Activated T-cell treated with anti-CD3 and anti-CD28 coated beads, Interleukin-2, amount 50 U/mL, for 24 hours (primary cell): ENCODE data around the gene TEKT3.

Experiments used
- DNase-seq: peaks from one replicate; pipeline ENCODE4 v3.0.0-alpha.2; 2020
- H3K27ac Mint-ChIP-seq: 2 replicates; pipeline ENCODE4 v1.8.0; 2020; ENCODE audit warnings: mild to moderate bottlenecking, mixed read lengths
- H3K27me3 Mint-ChIP-seq: 2 replicates; pipeline ENCODE4 v1.8.0; 2020; ENCODE audit warnings: mixed read lengths
- H3K36me3 Mint-ChIP-seq: 2 replicates; pipeline ENCODE4 v1.8.0; 2020; ENCODE audit warnings: low read depth, mixed read lengths
- H3K4me1 Mint-ChIP-seq: 2 replicates; pipeline ENCODE4 v1.8.0; 2020; ENCODE audit warnings: low read depth, mixed read lengths
- H3K4me3 Mint-ChIP-seq: 2 replicates; pipeline ENCODE4 v1.8.0; 2020; ENCODE audit warnings: mild to moderate bottlenecking, moderate library complexity, mixed read lengths
- H3K9me3 Mint-ChIP-seq: 2 replicates; pipeline ENCODE4 v1.8.0; 2020; ENCODE audit warnings: mixed read lengths

TEKT3 gene

GRCh38 chr17:15270628-15271381 is 70.6 kb downstream of the TEKT3 start:
- H3K4me3 Mint-ChIP-seq: no peak overlapping the region
- H3K27ac Mint-ChIP-seq: no peak overlapping the region
- DNase-seq: no peak
- H3K36me3 Mint-ChIP-seq: no peaks in the 10 kb centered on the region
- H3K4me1 Mint-ChIP-seq: peaks cover 5% of the 10 kb centered on the region
- H3K27me3 Mint-ChIP-seq: peaks cover 44% of the 10 kb centered on the region
- H3K9me3 Mint-ChIP-seq: peaks cover 2% of the 10 kb centered on the region

GRCh38 chr17:15269780-15270089 is 71.7 kb downstream of the TEKT3 start:
- DNase-seq: no peak
- Mint-ChIP-seq H3K9me3 (peaks cover 2% of the 10 kb centered on the region), H3K27me3 (peaks cover 54% of the 10 kb centered on the region), H3K4me3 (no peak overlapping the region), H3K36me3 (no peaks in the 10 kb centered on the region), H3K27ac (no peak overlapping the region), H3K4me1 (peaks cover 5% of the 10 kb centered on the region)

DNA sequence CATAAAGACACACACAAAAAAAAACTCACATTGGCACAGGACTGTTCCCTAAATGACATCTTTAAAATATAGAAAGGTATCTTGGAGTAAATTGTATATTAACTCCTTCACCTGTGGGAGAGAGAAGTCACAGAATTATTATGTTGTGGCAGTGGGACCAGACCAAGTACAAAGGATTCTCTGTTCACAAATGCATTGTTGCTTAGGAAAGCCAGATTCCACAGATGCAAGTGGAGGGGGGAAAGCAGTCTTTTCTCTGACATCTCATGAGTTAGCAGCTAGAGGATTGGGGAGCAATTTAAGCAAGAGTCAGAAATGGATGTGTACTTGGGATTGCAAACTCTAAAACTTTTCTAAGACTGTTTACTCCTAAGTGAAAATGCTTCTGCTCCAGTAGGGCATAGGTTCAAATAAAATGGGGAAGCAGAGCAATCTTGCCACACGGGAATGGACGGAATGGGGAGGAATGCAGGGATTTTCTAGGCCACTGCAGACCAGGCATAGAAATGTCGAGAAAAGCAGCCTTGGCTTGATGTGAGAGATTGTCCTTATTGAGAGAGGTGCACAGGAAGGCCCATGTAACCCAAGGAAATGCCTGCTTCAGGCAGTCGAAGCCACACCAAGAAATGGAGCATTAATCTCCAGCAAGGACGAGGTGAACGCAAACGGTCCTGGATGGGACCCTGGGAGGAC is 72.2 kb downstream of the TEKT3 start:
- Mint-ChIP-seq H3K9me3 (peaks cover 2% of the 10 kb centered on the region), H3K4me3 (no peak overlapping the region), H3K36me3 (no peaks in the 10 kb centered on the region), H3K27ac (no peak overlapping the region), H3K4me1 (peaks cover 5% of the 10 kb centered on the region), H3K27me3 (peaks cover 59% of the 10 kb centered on the region)
- no peak for DNase-seq

DNA sequence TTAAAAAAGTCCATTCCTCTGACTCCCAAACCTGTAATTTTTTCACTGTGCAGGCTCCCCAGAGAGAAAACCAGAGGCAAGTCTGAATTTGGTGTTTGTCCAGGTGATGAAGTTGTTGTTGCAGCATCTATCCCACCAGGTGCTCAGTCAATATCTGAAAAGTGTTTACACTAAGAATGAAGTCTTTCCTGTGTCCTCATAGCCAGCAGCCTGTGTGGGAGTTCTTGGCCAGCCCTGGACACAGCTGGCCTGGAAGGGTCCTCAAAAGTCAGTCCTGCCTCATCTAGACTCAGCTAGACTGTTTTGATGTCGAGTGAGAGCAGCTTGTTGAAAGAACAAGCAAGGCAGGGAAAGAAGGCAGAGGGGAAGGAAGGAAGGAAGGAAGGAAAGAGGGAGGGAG is 72.9 kb downstream of the TEKT3 start:
- no peak overlapping the region for H3K27ac Mint-ChIP-seq

DNA sequence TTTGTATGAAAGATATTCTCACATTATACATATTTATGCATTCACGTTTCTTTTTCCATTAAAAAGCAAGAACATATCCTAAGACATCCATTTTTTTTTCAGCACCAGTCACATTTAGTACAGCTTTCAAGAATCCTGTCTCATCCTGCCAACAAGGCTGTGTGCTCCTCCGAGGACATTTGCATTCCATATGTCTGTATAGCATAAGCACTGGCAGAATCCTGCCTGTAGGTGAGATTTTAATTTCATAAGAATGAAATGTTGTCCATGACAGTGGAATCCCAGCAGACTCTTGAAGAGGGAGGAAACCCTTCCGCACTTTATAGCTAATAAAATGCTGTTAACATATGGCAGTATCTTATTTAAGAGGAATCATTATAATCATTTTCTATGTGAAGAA is 73.4 kb downstream of the TEKT3 start:
- H3K4me1 Mint-ChIP-seq: peaks cover 5% of the 10 kb centered on the region
- DNase-seq: no peak
- no peaks in the 10 kb centered on the region for H3K36me3 Mint-ChIP-seq
- H3K27ac Mint-ChIP-seq: no peak overlapping the region
- H3K9me3 Mint-ChIP-seq: no peaks in the 10 kb centered on the region
- H3K27me3 Mint-ChIP-seq: peaks cover 67% of the 10 kb centered on the region
- no peak overlapping the region for H3K4me3 Mint-ChIP-seq

More for the DNA sequence above, 72.9 kb downstream of the TEKT3 start:
- H3K27me3 Mint-ChIP-seq: peaks cover 62% of the 10 kb centered on the region
- H3K36me3 Mint-ChIP-seq: no peaks in the 10 kb centered on the region
- no peaks in the 10 kb centered on the region for H3K9me3 Mint-ChIP-seq
- peaks cover 5% of the 10 kb centered on the region for H3K4me1 Mint-ChIP-seq
- H3K4me3 Mint-ChIP-seq: no peak overlapping the region
- DNase-seq: no peak

DNA sequence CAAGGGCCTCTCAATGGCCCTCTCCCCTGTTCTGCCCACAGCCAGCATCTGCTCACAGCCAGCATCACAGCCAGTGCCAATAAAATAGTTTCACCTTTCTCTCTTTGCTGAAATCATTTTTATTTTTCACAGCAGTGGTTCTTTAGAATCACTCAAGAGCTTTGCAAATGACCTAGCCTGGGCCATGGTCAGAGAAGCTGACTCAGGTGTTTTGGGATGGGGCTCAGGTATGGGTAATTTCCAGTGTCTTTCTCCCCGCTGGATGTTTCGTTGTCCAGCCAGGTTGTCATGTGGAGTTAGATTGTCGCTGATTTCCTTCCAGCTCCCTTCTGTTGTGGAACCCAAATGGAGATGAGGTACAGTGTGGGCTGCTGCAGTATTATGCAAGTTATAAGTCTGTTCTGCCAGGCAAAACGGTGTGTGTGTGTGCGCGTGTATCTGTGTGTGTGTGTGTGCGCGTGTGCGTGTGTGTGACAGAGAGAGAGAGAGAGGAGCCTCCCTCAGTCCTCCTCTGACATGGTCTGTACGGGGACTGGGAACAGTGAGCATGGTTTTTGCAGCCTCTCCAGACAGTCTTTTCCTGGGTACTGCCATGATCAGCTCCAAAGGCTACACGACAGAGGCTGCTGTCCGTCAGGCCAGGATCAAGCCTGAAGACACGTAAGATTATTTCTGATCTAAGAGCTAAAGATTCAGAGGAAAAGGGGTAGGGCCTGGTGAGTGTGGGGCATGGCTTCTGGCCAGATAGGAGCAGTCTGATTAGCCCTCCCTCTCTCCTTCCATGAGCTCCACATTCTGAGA is 74.9 kb downstream of the TEKT3 start:
- Mint-ChIP-seq H3K27ac (no peak overlapping the region), H3K4me3 (no peak overlapping the region), H3K36me3 (no peaks in the 10 kb centered on the region), H3K9me3 (no peaks in the 10 kb centered on the region), H3K4me1 (peaks cover 10% of the 10 kb centered on the region), H3K27me3 (peaks cover 77% of the 10 kb centered on the region)
- DNase-seq: no peak

- DNase-seq: no peak
- Mint-ChIP-seq H3K27me3 (peaks cover 91% of the 10 kb centered on the region), H3K36me3 (no peaks in the 10 kb centered on the region), H3K4me3 (no peak within 1 kb of the TSS), H3K4me1 (peaks cover 17% of the 10 kb centered on the region), H3K9me3 (no peaks in the 10 kb centered on the region), H3K27ac (no peak within 1 kb of the TSS)
Observed at GRCh38 chr17:15265131-15265530, 76.3 kb downstream of the TEKT3 start, which contains the start of gene PMP22. PMP22 (minus strand) TSS chr17:15265326; CDS start chr17:15260727, 4,599 bp downstream.

- DNase-seq: no peak
- H3K4me3 Mint-ChIP-seq: no peak overlapping the region
- no peaks in the 10 kb centered on the region for H3K9me3 Mint-ChIP-seq
- no peaks in the 10 kb centered on the region for H3K36me3 Mint-ChIP-seq
- H3K27me3 Mint-ChIP-seq: peaks cover 92% of the 10 kb centered on the region
- H3K4me1 Mint-ChIP-seq: peaks cover 18% of the 10 kb centered on the region
- H3K27ac Mint-ChIP-seq: no peak overlapping the region
Observed at GRCh38 chr17:15264542-15264941, 76.9 kb downstream of the TEKT3 start.

- Mint-ChIP-seq H3K4me1 (peaks cover 18% of the 10 kb centered on the region), H3K27ac (no peak overlapping the region)
Observed at GRCh38 chr17:15263680-15264079, 77.7 kb downstream of the TEKT3 start.

DNA sequence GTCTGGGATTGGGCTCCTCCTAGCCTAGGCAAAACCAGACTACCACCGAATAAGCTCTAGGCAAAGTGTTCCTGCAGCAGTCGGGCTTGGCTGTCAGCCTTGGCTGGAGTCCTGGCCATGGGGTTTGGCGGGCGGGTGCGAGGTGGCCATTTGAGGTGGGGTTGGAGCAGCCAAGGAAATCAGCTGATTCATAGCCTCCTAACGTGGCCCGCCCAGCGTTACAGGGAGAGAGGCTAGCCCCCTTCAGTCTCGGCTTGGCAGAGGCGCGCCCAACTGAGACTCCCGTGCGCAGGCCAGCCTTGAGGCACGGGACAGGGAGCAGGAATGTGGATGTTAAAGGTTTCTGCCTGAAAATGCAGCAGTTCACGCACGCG is 78.2 kb downstream of the TEKT3 start:
- H3K27ac Mint-ChIP-seq: no peak overlapping the region
- no peak for DNase-seq
- peaks cover 18% of the 10 kb centered on the region for H3K4me1 Mint-ChIP-seq
- no peaks in the 10 kb centered on the region for H3K36me3 Mint-ChIP-seq
- H3K4me3 Mint-ChIP-seq: no peak overlapping the region
- H3K9me3 Mint-ChIP-seq: no peaks in the 10 kb centered on the region
- H3K27me3 Mint-ChIP-seq: peaks cover 97% of the 10 kb centered on the region

More at GRCh38 chr17:15263680-15264079, 77.7 kb downstream of the TEKT3 start:
- DNase-seq: no peak
- no peaks in the 10 kb centered on the region for H3K9me3 Mint-ChIP-seq
- no peaks in the 10 kb centered on the region for H3K36me3 Mint-ChIP-seq
- no peak overlapping the region for H3K4me3 Mint-ChIP-seq
- peaks cover 92% of the 10 kb centered on the region for H3K27me3 Mint-ChIP-seq

- no peaks in the 10 kb centered on the region for H3K36me3 Mint-ChIP-seq
- no peaks in the 10 kb centered on the region for H3K9me3 Mint-ChIP-seq
- H3K4me3 Mint-ChIP-seq: peak overlapping the region; percentile 40
- peaks cover 97% of the 10 kb centered on the region for H3K27me3 Mint-ChIP-seq
- no peak overlapping the region for H3K27ac Mint-ChIP-seq
- peak; percentile 30 for DNase-seq
- peaks cover 22% of the 10 kb centered on the region for H3K4me1 Mint-ChIP-seq
Observed at GRCh38 chr17:15262291-15263205, 78.8 kb downstream of the TEKT3 start.

DNA sequence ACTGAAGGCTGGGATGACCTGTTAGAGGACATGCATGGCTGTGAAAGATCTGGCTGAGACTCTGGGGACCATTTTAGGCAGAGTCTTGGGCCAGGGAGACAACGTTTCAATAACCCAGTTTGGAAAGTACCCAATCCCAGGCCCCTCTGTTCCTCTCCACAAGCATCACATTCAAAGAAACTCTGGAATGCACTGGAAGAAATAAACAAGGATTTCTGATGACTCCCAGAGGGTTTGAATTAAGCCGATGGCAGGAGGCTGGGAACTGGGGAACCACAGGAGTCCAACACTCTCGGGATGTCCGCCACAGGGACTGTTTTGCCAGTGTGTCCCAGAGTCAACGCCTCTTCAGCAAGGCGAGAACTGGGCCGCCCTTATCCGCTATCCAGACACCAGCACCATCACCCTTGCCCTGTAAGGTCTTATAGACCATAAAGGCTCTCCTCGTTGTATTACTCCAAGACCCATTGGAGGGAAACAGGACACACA is 79.6 kb downstream of the TEKT3 start:
- Mint-ChIP-seq H3K36me3 (no peaks in the 10 kb centered on the region), H3K27ac (no peak overlapping the region), H3K27me3 (peaks cover 97% of the 10 kb centered on the region), H3K4me3 (no peak overlapping the region), H3K9me3 (no peaks in the 10 kb centered on the region), H3K4me1 (peaks cover 29% of the 10 kb centered on the region)
- peak; percentile 33 for DNase-seq

DNA sequence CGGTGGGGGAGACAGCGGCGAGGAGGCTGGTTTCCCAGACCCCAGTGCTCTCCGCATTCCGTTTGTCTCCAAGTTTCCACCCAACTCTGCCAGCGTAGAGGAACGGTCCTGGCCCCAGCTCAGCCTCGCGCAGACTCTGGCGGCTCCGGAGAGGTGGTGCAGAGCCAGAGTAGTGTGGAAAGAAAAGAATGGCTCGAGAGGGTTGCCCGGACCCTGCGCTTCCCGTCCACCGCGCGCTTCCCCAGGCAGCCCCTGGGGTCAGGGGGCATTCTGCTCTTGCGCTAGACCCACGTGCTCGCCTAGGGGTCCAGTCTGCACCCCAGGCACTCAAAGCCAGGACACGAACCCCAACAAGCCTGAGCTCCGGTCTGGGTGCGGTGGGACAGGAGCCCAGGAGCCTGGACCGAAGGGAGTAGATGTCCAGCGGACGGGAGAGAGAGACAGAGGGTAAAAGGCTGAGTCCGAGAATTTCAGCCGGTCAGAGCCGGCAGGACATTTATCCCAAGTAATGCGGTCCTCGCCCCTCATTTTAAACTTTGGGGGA is 80.1 kb downstream of the TEKT3 start:
- H3K36me3 Mint-ChIP-seq: no peaks in the 10 kb centered on the region
- DNase-seq: no peak
- H3K4me1 Mint-ChIP-seq: peaks cover 32% of the 10 kb centered on the region
- H3K4me3 Mint-ChIP-seq: peak overlapping the region; percentile 75
- no peak overlapping the region for H3K27ac Mint-ChIP-seq
- no peaks in the 10 kb centered on the region for H3K9me3 Mint-ChIP-seq
- H3K27me3 Mint-ChIP-seq: peaks cover 96% of the 10 kb centered on the region
